Left ventricle myocardium inferior (tissue), 1 donor: ENCODE measurements around the gene INIP. TPM values are rescaled to one million over a fixed set of nuclear protein-coding genes. Genes with fewer than 3 reads are reported as not detected.
"Not testable (repeated sequence)": the region's sequence is repeated elsewhere in the genome, so short reads cannot be mapped to it uniquely, and the experiment has no call there.

Experiments used
- DNase-seq: peaks from one replicate; pipeline ENCODE4 v3.0.0-alpha.2; 2020
- H3K27ac ChIP-seq: fragments of 200-600 bp; replicated peaks from 2 replicates; pipeline ENCODE4 v1.8.0; 2021
- H3K27me3 ChIP-seq: fragments of 200-600 bp; 2 replicates; pipeline ENCODE4 v1.8.0; 2021; ENCODE audit warnings: low read depth
- H3K36me3 ChIP-seq: fragments of 200-600 bp; 2 replicates; pipeline ENCODE4 v1.8.0; 2021
- H3K4me1 ChIP-seq: fragments of 200-600 bp; 2 replicates; pipeline ENCODE4 v1.8.0; 2021
- H3K4me3 ChIP-seq: fragments of 200-600 bp; 2 replicates; pipeline ENCODE4 v1.8.0; 2021; ENCODE audit warnings: mild to moderate bottlenecking, moderate library complexity
- H3K9me3 ChIP-seq: fragments of 200-600 bp; replicated peaks from 2 replicates; pipeline ENCODE4 v1.8.0; 2021
- CTCF ChIP-seq: fragments of 200-600 bp; IDR thresholded peaks from 2 replicates; pipeline ENCODE4 v1.8.0; 2021; ENCODE audit warnings: antibody characterized with exemption, mild to moderate bottlenecking, borderline replicate concordance
- intact Hi-C: fragments of 100-400 bp; cut with micrococcal nuclease; formaldehyde crosslinking; loops from one replicate; pipeline ENCODE4 v1.11.0; 2022
- total RNA-seq: library from RNA; stranded (reverse); fragmentation: NEBNext Ultra II Directional; extraction: Animal tissue kit (Norgen Biotek cat#: 25700); gene quantifications from one replicate; pipeline ENCODE4 v1.2.1, GENCODE V29; 2021
- donor health status: DM: no; HTN: yes; CAD: no; lungs with severe emphysema.

The INIP gene
- total RNA-seq, 1 donor from 2014 or later: 15.2 TPM

GRCh38 chr9:112734892-112735291 lies 17.0 kb upstream of the INIP start:
- Histone ChIP-seq H3K9me3 (no peaks in the 10 kb centered on the region), H3K36me3 (no peaks in the 10 kb centered on the region), H3K27ac (no peak overlapping the region), H3K4me1 (no peaks in the 10 kb centered on the region), H3K4me3 (no peak overlapping the region), H3K27me3 (no peaks in the 10 kb centered on the region)
- intact Hi-C loops: no loop called here
- TF ChIP-seq CTCF: no peak
- DNase-seq: no peak

DNA sequence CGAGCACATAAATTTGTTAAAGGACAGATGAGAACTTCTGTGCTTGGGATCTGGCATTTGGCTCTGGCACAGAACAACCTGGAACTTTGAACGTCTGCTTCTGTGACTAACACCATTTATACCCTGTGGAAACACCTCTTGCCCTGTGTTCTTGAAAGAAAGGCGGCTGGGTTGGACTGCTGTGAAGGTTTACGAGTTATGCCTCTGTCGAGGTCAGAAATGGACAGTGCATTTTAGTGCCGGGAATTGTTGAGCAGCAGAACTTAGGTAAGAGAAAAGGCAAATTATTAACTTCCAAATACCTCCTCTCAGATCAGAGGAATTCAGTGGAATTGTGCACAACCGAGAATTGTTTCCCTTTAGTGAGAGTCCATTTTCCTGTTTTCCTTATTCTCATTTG lies 14.1 kb upstream of the INIP start:
- DNase-seq: no peak
- TF ChIP-seq CTCF: no peak
- no peaks in the 10 kb centered on the region for H3K27me3 ChIP-seq
- H3K36me3 ChIP-seq: no peaks in the 10 kb centered on the region
- H3K9me3 ChIP-seq: no peaks in the 10 kb centered on the region
- H3K4me1 ChIP-seq: no peaks in the 10 kb centered on the region
- H3K4me3 ChIP-seq: no peak overlapping the region
- intact Hi-C loops: no loop called here
- no peak overlapping the region for H3K27ac ChIP-seq

DNA sequence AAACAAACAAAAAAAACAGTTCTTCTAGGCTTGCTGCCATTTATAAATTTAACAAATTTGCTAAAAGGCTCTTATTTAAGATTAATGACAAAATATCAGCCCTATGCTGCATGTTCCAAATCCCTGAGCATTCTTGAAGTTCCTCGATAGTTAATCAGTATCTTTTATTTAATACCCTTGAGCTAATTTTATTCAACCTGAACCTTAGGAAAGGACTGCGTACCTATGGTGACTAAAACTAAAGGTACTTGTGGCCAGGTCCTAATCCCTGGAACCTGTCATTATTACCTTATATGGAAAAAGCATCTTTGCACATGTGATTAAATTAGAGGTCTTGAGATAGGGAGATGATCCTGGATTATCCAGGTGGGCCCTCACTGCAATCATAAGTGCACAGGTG lies 10.5 kb upstream of the INIP start:
- H3K4me3 ChIP-seq: no peak overlapping the region
- intact Hi-C loops: no loop called here
- no peak overlapping the region for H3K27ac ChIP-seq
- H3K9me3 ChIP-seq: no peaks in the 10 kb centered on the region
- no peaks in the 10 kb centered on the region for H3K27me3 ChIP-seq
- no peak for DNase-seq
- H3K36me3 ChIP-seq: no peaks in the 10 kb centered on the region
- H3K4me1 ChIP-seq: no peaks in the 10 kb centered on the region
- TF ChIP-seq CTCF: no peak

DNA sequence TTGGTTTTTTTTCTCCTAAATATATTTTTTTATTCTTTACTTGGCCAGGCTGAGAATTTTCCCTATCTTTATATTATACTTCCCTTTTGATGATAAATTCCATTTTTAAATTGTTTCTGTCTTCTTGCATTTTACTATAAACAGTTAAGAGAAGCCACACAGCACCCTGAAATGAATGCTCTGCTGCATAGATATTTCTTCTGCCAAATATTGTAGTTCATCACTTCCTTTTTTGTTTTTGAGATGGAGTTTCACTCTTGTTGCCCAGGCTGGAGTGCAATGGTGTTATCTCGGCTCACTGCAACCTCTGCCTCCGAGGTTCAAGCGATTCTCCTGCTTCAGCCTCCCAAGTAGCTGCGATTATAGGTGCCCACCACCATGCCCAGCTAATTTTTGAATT lies 8.5 kb upstream of the INIP start:
- H3K4me3 ChIP-seq: no peak overlapping the region
- no peaks in the 10 kb centered on the region for H3K4me1 ChIP-seq
- intact Hi-C loops: no loop called here
- no peaks in the 10 kb centered on the region for H3K27me3 ChIP-seq
- H3K9me3 ChIP-seq: no peaks in the 10 kb centered on the region
- no peak for DNase-seq
- H3K36me3 ChIP-seq: no peaks in the 10 kb centered on the region
- no peak for TF ChIP-seq CTCF
- peak overlapping the region; percentile 12 for H3K27ac ChIP-seq

- Histone ChIP-seq H3K4me1 (no peaks in the 10 kb centered on the region), H3K4me3 (no peak overlapping the region), H3K27me3 (no peaks in the 10 kb centered on the region), H3K36me3 (no peaks in the 10 kb centered on the region), H3K27ac (no peak overlapping the region), H3K9me3 (no peaks in the 10 kb centered on the region)
- no peak for DNase-seq
- intact Hi-C loops: no loop called here
- TF ChIP-seq CTCF: no peak
Measured at GRCh38 chr9:112725961-112726360, 8.0 kb upstream of the INIP start.

GRCh38 chr9:112722749-112723148 lies 4.8 kb upstream of the INIP start:
- H3K4me1 ChIP-seq, H3K27ac ChIP-seq, H3K9me3 ChIP-seq, H3K4me3 ChIP-seq, H3K27me3 ChIP-seq, intact Hi-C loops, H3K36me3 ChIP-seq, DNase-seq: not testable (repeated sequence)
